Central memory CD4-positive, alpha-beta T cell (primary cell): ENCODE measurements around the gene USP12.

Experiments used
- DNase-seq: peaks from one replicate; pipeline ENCODE4 v3.0.0; 2022

Gene USP12

DNA sequence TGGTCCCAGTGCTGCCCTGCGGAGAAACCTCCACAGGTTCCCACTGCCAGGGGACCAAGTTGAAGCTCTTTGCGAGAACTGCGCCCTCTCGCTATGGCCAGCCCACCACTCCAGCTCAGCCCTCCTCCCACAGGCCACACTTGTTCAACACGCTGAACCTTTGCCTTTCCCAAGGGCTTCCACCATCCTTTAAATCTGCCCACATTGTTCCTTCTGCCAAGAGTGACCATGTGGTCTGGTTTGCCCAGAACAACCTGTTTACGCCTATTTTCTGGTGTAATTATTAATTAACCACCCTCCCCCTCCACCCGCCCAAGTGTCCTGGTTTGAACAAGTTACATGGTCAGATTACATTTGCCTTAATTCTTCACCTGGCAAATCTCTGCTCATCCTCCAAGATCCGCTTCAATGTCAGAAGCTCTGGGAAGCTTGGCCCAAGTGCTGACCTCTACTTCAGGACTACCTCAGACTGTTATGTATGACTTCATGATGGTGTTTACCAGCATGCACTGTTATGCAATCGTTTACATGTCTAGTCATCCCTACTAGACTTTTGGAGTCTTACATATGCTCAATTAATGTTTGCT lies 12.0 kb upstream of the USP12 start:
- no peak for DNase-seq

DNA sequence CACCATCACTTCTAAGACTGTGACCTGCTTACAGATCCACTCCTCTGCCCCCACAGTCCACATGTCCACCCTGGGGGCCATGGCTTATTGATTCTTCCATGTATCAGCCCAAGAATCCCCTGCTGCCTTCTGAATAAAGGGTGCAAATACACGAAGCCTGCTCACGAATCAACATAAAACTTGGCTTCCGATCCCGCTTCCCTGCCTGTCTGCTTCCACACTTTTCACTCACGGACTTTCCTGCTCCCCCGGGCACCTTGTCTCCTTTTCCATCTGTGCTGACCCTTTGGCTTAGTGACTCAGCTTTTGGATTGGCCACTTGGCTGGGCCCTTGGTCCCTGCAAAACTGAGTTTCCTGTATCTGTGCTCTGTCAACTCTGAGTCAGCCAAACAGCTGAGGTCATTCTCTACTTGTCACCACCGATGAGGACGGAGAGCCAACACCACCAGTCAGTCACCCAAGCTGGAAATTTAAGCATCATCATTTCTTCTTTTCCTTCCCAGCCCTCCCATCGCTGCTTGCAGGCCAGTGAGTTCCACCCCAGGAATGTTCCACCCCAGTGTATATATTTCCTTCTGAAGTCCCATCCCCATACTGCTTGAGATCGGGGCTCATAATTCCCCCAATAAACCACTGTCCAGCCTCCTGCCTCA lies 11.4 kb upstream of the USP12 start:
- no peak for DNase-seq

DNA sequence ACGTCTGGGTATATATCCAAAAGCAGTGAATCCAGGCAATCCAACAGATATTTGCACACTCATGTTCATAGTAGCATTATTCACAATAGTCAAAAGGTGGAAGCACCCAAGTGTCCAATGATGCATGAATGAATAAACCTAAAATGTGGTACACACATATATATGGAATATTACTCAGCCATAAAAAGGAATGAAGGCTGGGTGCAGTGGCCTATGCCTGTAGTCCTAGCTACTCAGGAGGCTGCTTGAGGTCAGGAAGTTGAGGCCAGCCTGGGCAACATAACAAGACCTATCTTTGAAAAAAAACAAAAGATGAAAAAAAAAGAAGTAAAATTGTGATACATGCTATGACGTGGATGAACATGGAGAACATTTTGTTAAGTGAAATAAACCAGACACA lies 10.4 kb upstream of the USP12 start:
- DNase-seq: no peak

DNA sequence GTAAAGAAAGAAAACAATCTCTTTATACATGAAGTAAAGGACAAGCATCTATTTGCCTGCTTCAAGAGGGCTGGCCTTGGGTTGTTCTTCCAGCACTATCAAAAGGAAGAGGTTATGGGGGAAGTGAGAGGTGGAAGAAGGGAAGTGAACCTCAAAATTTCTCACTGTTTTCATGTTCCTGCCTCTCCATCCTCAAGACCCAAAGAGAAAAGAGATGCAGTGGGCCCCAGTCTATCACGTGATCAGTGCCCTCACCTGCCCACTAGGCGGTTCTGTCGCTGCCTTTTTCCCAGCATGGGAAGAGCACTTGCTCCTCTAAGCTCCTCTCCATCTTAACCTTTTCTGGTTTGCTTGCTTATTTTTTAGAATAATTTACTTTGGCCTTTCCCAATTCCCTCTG lies 6.2 kb upstream of the USP12 start:
- no peak for DNase-seq

DNA sequence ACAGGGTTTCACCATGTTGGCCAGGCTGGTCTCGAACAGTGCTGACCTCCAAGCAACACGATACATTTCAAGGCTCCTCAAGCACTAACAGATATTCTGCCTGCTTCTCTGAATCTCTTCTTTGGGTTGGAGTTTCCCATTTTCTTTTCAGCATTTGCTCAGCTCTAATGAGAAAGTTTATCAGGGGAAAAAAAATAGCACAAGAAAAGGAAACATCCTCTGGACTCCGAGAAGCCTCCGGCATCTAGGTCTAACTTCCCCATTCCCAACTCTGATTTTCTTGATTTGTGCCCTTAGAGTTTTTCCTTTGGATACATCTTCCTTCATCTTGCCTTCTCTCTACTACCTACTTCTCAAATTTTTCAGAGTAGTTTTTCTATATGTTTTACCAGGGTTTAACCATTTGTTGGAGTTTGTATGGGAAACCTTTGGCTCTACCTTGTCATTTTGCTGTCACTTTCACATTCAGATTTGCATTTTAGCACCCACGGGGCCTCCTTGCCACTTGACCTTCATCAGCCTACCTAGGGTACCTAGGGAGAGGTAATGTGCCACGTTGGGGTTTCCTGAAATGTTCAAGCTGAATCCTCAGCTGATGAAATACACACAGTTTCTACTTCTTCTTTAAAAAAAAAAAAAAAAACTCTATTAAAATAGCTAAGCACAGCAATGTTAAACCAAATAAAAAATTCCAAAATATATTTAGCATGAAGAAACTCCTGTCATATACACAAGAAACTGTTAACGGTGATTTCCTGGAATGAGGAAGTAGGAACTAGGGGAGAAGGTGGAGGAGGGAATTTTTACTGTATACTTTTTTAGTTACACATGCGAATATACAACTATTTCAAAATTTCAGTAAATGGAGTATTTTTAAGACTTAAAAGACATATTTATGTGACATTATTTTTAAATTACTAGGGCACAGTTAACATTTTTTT lies 5.1 kb upstream of the USP12 start:
- no peak for DNase-seq

DNA sequence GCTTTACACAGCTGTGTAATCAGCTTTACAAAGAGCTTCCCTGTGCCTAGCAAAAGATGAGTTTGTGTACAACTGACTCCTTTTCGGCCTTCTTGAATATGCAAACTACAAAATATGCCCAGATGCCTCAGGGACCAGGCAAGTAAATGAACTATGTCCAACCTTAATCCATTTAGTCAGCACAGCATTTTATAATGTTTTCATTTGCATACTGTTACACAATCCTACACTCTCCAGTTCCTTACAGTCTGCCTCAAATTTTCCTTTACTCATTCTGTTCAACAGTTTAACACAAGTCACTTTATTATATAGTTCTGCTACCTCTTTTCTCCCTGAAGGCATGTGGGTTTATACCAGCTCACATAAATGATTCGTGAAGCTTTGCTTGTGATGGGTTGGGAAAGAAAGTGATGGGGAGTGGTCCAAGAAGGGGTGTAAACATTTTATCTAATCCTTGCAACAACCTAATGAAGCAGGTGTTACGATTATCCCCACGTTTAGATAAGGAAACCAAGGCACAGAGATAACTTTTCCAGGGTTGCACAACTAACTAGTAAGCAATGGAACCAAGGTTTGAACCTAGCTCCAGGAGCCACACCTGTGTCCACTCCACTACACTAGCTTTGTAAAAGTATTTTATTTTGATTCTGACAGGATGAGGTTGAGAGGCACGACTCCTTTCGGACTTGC lies 3.3 kb upstream of the USP12 start:
- no peak for DNase-seq

DNA sequence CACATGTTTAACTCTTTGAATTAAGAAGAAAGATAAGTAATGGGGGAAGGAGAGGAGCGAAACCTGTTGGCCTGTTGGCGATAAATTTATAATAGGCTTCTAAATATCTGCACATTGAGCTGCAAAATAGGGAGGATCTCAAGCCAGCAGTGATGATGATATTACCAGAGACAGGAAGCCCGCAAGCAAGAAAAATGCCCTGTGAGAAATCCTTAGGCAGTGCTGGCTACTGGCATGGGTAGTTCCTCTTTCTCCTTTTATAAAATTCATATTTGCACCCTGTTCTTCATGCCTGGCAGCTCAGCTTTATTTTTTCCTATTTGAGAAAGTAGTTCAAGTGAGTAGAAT lies 858 bp upstream of the USP12 start:
- no peak for DNase-seq

DNA sequence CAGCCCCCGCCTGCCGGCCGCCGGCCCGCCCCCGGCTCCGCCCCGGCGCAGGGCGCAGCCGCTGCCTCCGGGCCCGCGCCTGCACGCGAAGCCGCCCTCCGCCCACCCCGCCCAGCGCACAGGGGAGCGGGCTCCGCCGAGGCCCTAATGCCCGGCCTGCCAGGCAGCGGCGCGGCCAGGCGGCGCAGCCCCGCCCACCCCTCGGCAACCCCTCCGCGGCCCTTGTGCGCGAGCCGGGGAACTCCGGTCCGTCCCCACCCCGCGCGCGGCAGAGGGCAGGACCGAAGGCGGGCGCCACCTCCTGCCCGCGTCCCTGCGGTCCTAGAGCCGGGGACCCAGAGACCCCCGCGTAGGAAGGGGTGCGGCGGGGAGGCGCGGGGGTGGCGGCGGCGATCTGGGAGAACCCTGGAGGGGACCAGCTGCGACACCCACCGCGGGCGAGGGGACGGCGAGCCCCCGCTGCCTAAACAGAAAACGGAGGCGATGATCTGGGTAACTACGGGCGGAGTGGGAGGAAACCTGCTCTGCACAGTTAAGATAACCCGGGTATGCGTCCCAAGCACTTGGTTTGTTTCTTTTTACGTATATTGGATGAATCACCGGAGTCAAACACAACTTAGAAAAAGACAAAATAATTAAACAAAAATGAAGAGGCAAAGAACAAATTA lies 350 bp upstream of the USP12 start:
- peak; percentile 92 for DNase-seq

DNA sequence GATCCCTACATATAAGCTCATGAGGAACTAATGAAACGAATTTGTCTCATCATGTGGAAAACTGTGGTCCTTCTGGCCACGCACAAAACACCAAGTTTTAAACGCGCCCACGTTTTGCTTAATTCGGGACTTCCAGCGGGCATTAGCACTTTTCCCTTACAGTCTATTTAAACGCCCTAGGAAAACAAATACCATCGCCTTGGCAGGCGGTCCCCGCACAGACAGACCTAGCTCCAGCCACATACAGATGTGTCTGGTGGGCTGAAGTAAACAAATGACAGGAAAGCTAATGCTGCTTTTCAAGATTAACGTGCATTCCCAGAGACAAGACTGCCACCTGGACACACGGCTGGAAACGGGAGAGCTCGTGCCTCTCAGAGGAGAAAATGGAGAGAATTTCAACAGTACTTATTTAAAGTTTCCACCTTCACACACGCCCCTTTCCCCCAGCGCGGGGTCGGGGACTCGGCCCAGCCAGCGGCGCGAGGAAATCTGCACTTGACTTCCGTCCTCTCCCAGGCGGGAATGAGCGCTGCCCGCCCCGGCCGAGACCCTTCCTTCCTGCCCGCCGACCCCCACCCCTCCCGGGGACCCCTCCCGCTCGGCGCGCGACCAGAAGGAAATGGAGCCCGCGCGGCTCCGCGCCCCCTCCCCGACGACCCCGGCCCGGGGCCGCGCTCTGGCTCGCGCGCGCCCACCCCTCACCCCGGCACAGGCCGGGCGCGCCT lies 931 bp downstream of the USP12 start:
- DNase-seq: peak; percentile 22

DNA sequence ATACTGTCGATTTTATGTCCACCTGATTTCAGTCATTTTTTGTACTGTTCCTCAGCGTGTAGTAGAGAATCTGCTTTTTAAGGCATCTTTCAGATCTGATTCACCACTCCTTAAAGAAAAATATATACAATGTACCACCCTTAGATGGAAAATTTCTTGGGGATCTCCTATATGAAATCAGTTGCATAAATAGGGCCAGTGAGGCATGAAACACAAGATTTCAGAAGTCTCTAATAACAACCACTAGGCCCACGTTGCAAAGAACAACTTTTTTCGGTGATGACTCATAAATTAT lies 1.4 kb downstream of the USP12 start:
- peak; percentile 17 for DNase-seq

DNA sequence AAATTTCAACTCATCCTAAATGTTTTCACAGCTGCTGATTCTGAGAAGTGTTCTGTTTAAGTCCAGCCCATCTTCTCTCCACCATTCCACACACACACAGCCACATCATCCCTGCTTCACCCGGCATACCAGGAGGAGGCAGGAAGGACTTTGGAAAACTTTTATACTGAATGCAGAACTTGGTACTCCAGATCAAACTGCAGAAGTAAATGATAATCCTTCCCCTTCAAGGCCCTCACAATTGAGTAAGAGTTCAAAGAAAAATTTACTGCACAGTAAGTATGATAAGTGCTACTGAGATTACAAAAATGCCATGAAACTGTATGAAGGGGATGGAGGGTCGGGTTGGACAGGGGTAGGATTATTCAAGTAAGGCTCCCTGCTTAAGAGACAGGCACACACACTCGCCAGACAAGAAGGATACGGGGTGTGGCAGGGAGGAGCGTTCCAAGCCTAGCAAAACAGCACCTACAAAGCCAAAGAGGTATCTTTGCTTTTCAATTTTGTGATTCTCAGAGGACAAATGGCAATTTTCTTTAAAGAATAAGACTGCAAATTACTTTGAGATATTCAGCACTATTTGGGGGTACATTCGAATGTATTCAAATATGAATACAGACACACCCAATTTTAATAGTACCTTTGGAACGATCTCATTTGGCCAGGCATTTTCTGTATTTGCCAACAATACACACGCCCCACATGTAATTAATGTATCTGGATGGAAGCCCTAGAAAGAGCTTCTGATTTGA lies 2.5 kb downstream of the USP12 start:
- no peak for DNase-seq

DNA sequence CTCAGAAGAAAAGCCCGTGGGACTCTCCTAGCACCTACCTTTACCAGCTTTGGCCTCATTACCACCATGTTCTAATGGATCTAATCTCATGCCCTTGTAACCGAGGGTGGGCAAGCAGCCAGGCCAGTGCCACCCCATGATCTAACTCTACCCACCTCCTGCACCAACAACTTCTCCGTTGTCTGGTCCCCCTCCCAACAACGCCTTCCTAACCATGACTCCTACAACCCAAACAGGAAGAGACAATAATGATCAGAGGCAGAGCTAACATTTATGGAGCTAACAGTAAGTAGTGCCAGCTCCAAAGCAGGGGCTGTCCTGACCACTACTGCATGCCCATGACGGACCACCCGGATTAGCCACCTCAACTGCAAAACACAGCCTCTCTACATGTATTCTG lies 3.5 kb downstream of the USP12 start:
- DNase-seq: no peak

DNA sequence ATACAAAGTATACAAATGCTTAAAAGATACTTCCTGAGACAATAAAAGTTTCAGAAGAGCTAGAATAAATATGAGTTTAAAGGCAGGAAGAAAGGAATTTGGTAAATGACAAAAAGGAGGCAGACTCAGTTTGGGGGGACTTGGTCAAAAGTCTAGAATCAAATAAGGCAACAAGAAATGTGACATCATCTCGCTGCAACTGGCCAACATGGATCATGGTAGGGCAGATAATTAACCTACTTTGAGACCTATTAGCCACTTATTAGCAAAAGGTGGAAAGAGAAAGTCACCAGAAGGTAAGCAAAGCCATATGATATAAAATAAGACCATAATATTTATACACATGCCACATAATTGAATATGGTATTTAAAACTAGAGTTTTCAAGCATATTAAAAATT lies 5.3 kb downstream of the USP12 start:
- DNase-seq: no peak

DNA sequence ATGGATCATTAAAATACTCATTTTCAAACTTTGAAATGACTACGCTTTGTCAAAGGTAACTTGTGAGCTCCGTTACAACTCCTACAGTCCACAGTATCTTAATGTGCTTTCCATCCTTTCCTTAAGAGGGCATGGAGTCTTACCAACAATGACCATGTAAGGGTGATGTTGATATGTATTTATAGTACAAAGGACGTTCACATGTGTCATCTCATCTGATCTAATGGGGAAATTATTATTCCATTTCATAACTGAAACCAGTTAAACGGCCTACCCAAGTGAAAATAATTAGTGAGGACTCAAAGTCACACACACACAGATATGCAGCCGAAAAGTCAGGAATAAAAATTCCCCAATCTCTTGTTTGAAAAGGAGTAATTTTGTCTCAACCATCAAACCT lies 9.6 kb downstream of the USP12 start:
- DNase-seq: no peak

DNA sequence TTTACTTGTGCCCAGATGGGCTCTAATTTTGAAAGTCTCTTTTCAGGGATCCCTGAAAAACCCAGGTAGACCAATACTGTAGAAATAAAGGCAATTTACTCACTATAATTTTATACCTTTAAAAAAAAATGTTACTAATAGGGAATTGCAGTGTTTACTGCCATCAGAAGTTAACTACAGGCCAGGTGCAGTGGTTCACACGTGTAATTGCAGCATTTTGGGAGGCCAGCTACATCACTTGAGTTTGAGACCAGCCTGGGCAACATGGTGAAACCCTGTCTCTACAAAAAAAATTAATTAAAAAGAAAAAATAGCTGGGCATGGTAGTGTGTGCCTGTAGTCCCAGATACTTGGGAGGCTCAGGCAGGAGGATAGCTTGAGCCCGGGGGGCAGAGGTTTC lies 10.2 kb downstream of the USP12 start:
- DNase-seq: no peak

DNA sequence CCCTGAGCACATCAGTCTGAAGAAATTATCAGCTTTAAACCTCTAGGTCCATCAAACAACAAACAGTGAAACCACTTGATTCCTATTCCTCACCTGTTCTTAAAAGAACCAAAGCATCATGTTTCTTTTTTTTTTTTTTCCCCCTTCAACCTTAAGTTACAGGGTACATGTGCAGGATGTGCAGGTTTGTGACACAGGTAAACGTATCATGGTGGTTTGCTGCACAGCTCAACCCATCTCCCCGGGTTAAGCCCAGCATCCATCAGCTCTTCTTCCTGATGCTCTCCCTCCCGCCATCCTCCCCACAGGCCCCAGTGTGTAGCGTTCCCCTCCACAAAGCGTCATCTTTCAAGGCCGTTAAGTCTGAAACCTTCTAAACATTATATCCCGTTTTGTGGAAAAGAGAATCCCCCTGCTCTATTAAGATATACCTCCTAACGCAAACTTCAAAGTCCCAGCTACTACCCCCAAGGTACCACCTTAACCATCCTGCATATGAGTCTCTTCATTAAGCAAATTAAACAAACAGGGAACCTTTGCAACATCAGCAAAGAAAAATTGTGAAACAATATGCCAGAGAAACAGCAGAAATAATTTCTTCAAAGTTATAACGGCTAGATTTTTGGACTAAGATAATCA lies 10.8 kb downstream of the USP12 start:
- no peak for DNase-seq

DNA sequence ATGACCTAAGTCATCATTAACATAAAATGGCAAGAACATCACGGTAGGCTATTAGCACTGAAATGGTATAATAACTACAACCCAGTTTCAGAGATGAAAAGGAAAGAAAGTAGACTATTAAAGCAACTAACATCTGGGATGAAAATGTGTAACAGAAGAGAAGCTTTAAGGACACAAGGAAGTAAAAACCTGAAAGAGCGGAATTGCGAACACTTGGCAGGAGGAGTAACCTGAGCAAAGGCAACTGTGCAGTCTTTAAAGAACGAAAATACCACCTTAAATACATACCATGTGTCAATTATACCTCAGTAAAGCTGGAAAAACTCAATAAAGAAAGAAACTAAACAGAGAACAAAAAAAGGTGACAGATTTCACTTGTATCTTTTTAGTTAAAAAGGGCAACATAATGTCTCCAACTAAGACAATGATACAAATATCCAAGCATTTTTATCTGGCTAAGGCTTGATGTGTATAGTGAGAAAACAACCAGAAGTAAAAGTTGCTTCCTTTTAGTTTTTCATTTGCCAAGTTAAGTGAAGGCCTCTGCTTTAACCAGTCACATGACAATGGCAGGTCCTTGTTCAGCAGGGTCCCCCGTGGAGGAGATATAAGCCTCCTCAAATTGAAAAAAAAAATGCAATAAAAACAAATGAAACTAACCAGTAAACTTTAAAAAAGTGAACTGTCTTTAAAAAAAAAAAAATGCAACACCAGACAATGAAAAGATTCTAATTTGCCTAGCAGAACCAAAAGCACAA lies 11.6 kb downstream of the USP12 start:
- no peak for DNase-seq

DNA sequence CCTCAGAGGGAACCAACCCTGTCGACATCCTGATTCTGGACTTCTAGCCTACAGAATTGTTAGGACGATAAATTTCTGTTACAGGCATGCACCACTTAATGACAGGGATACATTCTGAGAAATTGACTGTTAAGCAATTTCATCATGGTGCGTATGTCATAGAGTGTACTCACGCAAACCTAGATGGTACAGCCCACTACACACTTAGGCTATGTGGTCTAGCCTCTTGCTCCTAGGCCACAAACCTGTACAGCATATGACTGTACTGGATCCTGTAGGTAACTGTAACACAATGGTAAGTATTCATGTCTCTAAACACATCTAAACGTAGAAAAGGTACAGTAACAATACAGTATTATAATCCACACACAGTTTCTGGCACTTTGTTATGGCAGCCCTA lies 13.3 kb downstream of the USP12 start:
- no peak for DNase-seq

DNA sequence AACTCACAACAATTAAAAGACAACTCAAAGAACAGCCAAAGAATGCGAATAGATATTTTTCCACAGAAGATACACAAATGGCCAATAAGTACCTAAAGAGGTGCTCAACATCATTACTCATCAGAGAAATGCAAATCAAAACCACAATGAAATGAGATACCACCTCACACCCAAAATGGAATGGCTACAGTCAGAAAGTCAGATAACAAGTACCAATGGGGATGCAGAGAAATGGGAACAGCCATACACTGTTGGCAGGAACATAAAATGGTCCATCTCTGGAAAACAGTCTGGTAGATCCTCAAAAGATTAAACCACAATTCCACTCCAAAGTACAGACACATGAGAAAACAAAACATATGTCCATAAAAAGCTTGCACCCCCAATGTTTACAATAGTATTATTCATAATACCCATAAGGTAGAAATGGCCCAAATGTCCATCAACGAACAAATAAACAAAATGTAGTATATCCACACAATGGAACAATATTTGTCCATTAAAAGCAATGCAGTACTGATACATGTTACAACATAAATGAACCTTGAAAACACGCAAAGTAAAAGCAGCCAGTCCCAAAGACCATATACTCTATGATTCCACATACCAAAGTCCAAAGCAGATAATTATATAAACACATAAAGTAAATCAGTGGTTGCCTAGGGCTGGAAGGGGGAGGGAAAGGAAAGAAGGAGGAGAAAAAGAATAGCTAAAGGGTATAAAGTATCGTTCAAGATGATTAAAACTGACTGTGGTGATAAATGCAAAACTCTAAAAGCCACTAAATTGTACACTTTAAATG lies 19.6 kb downstream of the USP12 start:
- DNase-seq: no peak

DNA sequence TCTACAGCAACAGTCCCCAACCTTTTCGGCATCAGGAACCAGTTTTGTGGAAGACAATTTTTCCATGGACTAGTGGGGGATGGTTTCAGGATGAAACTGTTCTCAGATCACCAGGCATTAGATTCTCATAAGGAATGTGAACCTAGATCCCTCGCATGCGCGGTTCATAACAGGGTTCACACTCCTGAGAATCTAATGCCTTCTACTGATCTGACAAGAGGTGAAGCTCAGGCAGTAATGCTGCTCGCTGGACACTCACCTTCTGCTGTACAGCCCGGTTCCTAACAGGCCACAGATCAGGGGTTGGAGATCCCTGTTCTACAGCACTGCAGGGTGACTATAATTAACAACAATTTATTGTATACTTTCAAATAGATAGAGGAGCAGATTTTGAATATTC lies 21.9 kb downstream of the USP12 start:
- no peak for DNase-seq
